ENCODE data around the gene RBM14. TPM values are rescaled to one million over a fixed set of nuclear protein-coding genes. Genes with fewer than 3 reads are reported as not detected.

RBM14 gene
- total and polyA plus RNA-seq, 10 of the 15 experiments (the other 5 are each of a cell fraction or from before 2014, with no cell fraction given) = 5.4 to 140 (median 44.5) TPM

GRCh38 chr11:66609721-66610617, 6.5 kb upstream of the RBM14 start:
- Histone ChIP-seq H3K4me1 (ENCODE audit: control insufficient read depth, insufficient read depth, low read length) (peaks cover 30% of the 10 kb centered on the region), H3K9me3 (replicated peaks; ENCODE audit: control insufficient read depth, insufficient read depth, low read length) (no peaks in the 10 kb centered on the region), H3K27me3 (replicated peaks in 1 of 2; ENCODE audit: control insufficient read depth in 2 of 2, insufficient read depth in 2 of 2, low read length in 1 of 2) (no peaks in the 10 kb centered on the region), H3K4me2 (ENCODE audit: control insufficient read depth, insufficient read depth) (peak overlapping the region; percentile 1; the same call in 1 of the 2 replicates), H4K20me1 (ENCODE audit: control insufficient read depth, insufficient read depth) (no peaks in the 10 kb centered on the region), H3K36me3 (ENCODE audit: control insufficient read depth in 2 of 2, insufficient read depth in 2 of 2, low read length in 1 of 2) (peaks cover 0 to 5% of the 10 kb centered on the region in 2 experiments; a peak in 3 of 4 replicates), H3K79me2 (ENCODE audit: control insufficient read depth, insufficient read depth, low read length) (no peaks in the 10 kb centered on the region), H3K27ac (ENCODE audit: control insufficient read depth, insufficient read depth) (peak overlapping the region; percentile 11), H3K4me3 (no peak overlapping the region), H2AFZ (ENCODE audit: control insufficient read depth, low read depth, low read length) (no peak overlapping the region; the same call in 1 of the 2 replicates), H3K9ac (ENCODE audit: control insufficient read depth, insufficient read depth, low read length) (no peak overlapping the region)
- FAIRE-seq = no peak
- in situ Hi-C loops (cut with MboI) = no loop called here
- ChIA-PET POLR2A (interaction anchor here (0.8 to 1.5 kb wide), 3 partner anchors 10 to 17 kb away, joined by 3 read pairs; partner anchors contain the start of genes CCDC87 and CCS), SMC1A (ENCODE audit: uncharacterized antibody, unreplicated experiment) (interaction anchor here (0.6 to 1.0 kb wide), 5 partner anchors 9 to 154 kb away, joined by 3 to 4 read pairs (median 3); partner anchors contain the start of gene DPP3), CTCF (interaction anchor here (1.0 to 4.5 kb wide), 3 partner anchors 14 to 44 kb away, joined by 3 to 21 read pairs (median 3); no protein-coding TSS in a partner anchor), RAD21 (ENCODE audit: unreplicated experiment) (interaction anchor here (1.4 to 1.7 kb wide), 2 partner anchors 9 to 68 kb away, joined by 3 to 6 read pairs; partner anchors contain the start of gene RBM4B)
- intact Hi-C loops (cut with micrococcal nuclease; ENCODE audit: unreplicated experiment) = no loop called here
- ATAC-seq = no peak
- DNase-seq (ENCODE audit: low read depth, low spot score) = no peak
- WGBS (ENCODE audit: insufficient coverage, insufficient replicate concordance, low lambda C conversion rate, missing lambda C conversion rate) = 57% methylated on average over 4 of the region's 4 CpGs
- BruUV-seq (replicated peaks) = TSS peak; percentile 54
- TF ChIP-seq MYC (IDR thresholded peaks at IDR 0.05; ENCODE audit: insufficient read depth, insufficient read length, insufficient replicate concordance, low read length, severe bottlenecking) = no peak
- no peak for TF ChIP-seq STAT1 (conservative IDR thresholded peaks at IDR 0.05)
- TF ChIP-seq HDAC2 (IDR thresholded peaks at IDR 0.05) = no peak
- TF ChIP-seq TCF12 (IDR thresholded peaks at IDR 0.05; ENCODE audit: low read depth, low read length) = no peak
- TF ChIP-seq WRNIP1 (IDR thresholded peaks at IDR 0.05; ENCODE audit: borderline replicate concordance, low read depth, low read length) = no peak
- no peak for TF ChIP-seq MEF2A (IDR thresholded peaks at IDR 0.05; ENCODE audit: insufficient read depth, low read depth, low read length)
- TF ChIP-seq RUNX3 (IDR thresholded peaks at IDR 0.05; ENCODE audit: low read length) = no peak
- TF ChIP-seq SREBF1 (IDR thresholded peaks at IDR 0.05; ENCODE audit: low read length) = no peak
- TF ChIP-seq PML (IDR thresholded peaks at IDR 0.05; ENCODE audit: low read length) = no peak
- no peak for TF ChIP-seq HDGF (IDR thresholded peaks at IDR 0.05)
- no peak for TF ChIP-seq JUNB (IDR thresholded peaks at IDR 0.05)
- no peak for TF ChIP-seq ZNF207 (IDR thresholded peaks at IDR 0.05; ENCODE audit: borderline replicate concordance)
- no peak for TF ChIP-seq PBX3 (IDR thresholded peaks at IDR 0.05; ENCODE audit: insufficient replicate concordance, low read depth, low read length)
- TF ChIP-seq GATAD2B (conservative IDR thresholded peaks at IDR 0.05; ENCODE audit: low read depth) = no peak
- no peak for TF ChIP-seq CEBPZ (IDR thresholded peaks at IDR 0.05; ENCODE audit: low read depth, low read length)
- no peak for TF ChIP-seq SPI1 (IDR thresholded peaks at IDR 0.05; ENCODE audit: borderline replicate concordance, insufficient read depth, low read depth, low read length)
- TF ChIP-seq IRF5 (IDR thresholded peaks at IDR 0.05; ENCODE audit: borderline replicate concordance) = no peak
- no peak for TF ChIP-seq NR2C1 (IDR thresholded peaks at IDR 0.05)
